H1 (cell line): ENCODE measurements around the gene BMERB1. TPM values are rescaled to one million over a fixed set of nuclear protein-coding genes. Genes with fewer than 3 reads are reported as not detected.

Experiments used
- ATF2 ChIP-seq: IDR thresholded peaks from 2 replicates; pipeline ENCODE4 v1.6.1; 2012; ENCODE audit warnings: low read length, inconsistent platforms
- EZH2 ChIP-seq: fragments of 200-600 bp; sonication (generic); IDR thresholded peaks from 2 replicates; pipeline ENCODE4 v1.7.1; 2012; ENCODE audit warnings: low read depth, mild to moderate bottlenecking, moderate library complexity, low read length, inconsistent platforms; ENCODE audit not compliant: severe bottlenecking
- NRF1 ChIP-seq: IDR thresholded peaks from 2 replicates; pipeline ENCODE4 v1.6.1; 2011; ENCODE audit warnings: mild to moderate bottlenecking, low read depth, low read length, improper control_type of control experiment
- SRF ChIP-seq: IDR thresholded peaks from 2 replicates; pipeline ENCODE4 v1.6.1; 2011; ENCODE audit warnings: mild to moderate bottlenecking, low read depth, low read length, moderate library complexity
- polyA plus RNA-seq, 7 experiments: library from polyadenylated mRNA; depleted of rRNA in 3 of 7; stranded (reverse) in 5 of 7; unstranded in 2 of 7; fragments of >200 nt in 5 of 7; fragments of 200-250 nt in 2 of 7; gene quantifications; 1 replicate in 5 of 7; 2 replicates in 1 of 7; 4 replicates in 1 of 7; pipeline versions ENCODE4 v1.2.1 to v1.2.3, GENCODE V29; 2011 to 2013; ENCODE audit warnings: missing spikeins in 2 of 7, mixed read lengths in 2 of 7
- total RNA-seq: library from RNA; stranded (reverse); fragmentation: NEBNext Ultra II Directional; extraction: Animal tissue kit (Norgen Biotek cat#: 25700); gene quantifications from 2 replicates; pipeline ENCODE4 v1.2.1, GENCODE V29; 2021

The BMERB1 gene
- total and polyA plus RNA-seq, 2 of the 8 experiments (the other 6 are each of a cell fraction or from before 2014, with no cell fraction given) = 23.5 to 27.1 TPM

GRCh38 chr16:15464401-15465186 is 30.2 kb downstream of the BMERB1 start (continued):
- TF ChIP-seq EZH2 (no peak), NRF1 (no peak), SRF (no peak), ATF2 (no peak)
